GM21526 (cell line): Measurements from ENCODE around the gene SOWAHB.

Experiments
- ATAC-seq: cut with Tn5 transposase; IDR thresholded peaks from one replicate; pipeline ENCODE4 v1.9.1; 2021; ENCODE audit warnings: moderate library complexity; ENCODE audit not compliant: unreplicated experiment, low FRiP score

Gene SOWAHB

GRCh38 chr4:76897536-76898384 lies at the start of gene SOWAHB:
TSS of gene SOWAHB (minus strand) at chr4:76898144. CDS start at chr4:76897849, 295 bp downstream.
- ATAC-seq: no peak

GRCh38 chr4:76947369-76947768 lies 49.4 kb upstream of the SOWAHB start:
- no peak for ATAC-seq

- ATAC-seq: no peak
Observed at GRCh38 chr4:76943790-76944189, 45.8 kb upstream of the SOWAHB start.

GRCh38 chr4:76943129-76943620 lies 45.2 kb upstream of the SOWAHB start:
- ATAC-seq: no peak

- ATAC-seq: no peak
Observed at GRCh38 chr4:76939184-76939583, 41.2 kb upstream of the SOWAHB start.

GRCh38 chr4:76931576-76932276 lies 33.8 kb upstream of the SOWAHB start:
- no peak for ATAC-seq

GRCh38 chr4:76931087-76931486 lies 33.1 kb upstream of the SOWAHB start:
- no peak for ATAC-seq

GRCh38 chr4:76930685-76931084 lies 32.7 kb upstream of the SOWAHB start:
- ATAC-seq: no peak

- ATAC-seq: no peak
Observed at GRCh38 chr4:76926841-76927240, 28.9 kb upstream of the SOWAHB start.

- no peak for ATAC-seq
Observed at GRCh38 chr4:76923619-76924357, 25.8 kb upstream of the SOWAHB start.

GRCh38 chr4:76920715-76921114 lies 22.8 kb upstream of the SOWAHB start:
- no peak for ATAC-seq

GRCh38 chr4:76909711-76910110 lies 11.8 kb upstream of the SOWAHB start:
- ATAC-seq: no peak

GRCh38 chr4:76905521-76905920 lies 7.6 kb upstream of the SOWAHB start:
- ATAC-seq: no peak

GRCh38 chr4:76904646-76905190 lies 6.8 kb upstream of the SOWAHB start:
- no peak for ATAC-seq

- ATAC-seq: no peak
Observed at GRCh38 chr4:76902233-76902890, 4.4 kb upstream of the SOWAHB start.

GRCh38 chr4:76898949-76899645 lies 1.2 kb upstream of the SOWAHB start:
- ATAC-seq: no peak

GRCh38 chr4:76898385-76898692 lies 395 bp upstream of the SOWAHB start:
- ATAC-seq: no peak

- no peak for ATAC-seq
Observed at GRCh38 chr4:76896614-76897535, 1.1 kb downstream of the SOWAHB start.

- ATAC-seq: no peak
Observed at GRCh38 chr4:76896048-76896447, 1.9 kb downstream of the SOWAHB start.
